ENCODE measurements around the gene THSD4.
A peak's percentile ranks its signal among the peaks of the same experiment; 100 is the strongest.

DNA sequence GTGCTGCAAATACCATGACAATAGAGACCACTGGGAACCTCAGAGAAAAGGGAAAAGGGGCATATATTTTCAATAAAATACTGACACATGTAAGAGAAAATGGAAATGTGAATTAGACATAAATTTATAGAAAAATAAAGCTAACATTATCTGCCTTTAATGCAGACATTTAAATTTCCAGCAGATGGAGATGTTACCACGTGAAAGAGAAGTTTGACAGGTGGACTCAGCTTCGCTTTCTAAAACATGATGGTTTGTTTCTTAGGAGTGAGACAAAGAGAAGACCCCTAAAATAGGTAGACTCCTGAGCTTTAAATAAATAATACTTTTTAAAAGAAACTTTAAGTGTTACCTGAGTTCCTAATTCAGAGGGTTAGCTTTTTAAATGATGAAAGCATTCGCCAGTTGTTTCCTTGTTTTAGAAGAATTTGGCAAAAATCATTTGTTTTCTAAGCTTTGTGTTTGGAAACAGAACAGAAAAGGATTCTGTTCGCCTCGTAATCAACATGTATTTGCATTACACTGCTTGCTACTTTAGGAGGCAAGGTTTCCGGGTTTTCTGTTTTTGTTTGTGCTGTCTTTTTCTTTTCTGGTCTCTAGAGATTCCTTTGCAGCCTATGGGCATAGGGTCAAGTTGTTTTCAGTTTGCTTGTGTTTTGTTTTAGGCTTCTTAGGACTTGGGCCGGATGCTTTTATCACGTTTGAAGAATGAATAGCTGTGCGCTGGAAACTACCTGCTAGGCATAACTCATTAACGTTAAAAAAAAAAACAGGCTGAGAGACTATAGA is 271.4 kb downstream of the THSD4 start:
- TF ChIP-seq, protein P1, sequence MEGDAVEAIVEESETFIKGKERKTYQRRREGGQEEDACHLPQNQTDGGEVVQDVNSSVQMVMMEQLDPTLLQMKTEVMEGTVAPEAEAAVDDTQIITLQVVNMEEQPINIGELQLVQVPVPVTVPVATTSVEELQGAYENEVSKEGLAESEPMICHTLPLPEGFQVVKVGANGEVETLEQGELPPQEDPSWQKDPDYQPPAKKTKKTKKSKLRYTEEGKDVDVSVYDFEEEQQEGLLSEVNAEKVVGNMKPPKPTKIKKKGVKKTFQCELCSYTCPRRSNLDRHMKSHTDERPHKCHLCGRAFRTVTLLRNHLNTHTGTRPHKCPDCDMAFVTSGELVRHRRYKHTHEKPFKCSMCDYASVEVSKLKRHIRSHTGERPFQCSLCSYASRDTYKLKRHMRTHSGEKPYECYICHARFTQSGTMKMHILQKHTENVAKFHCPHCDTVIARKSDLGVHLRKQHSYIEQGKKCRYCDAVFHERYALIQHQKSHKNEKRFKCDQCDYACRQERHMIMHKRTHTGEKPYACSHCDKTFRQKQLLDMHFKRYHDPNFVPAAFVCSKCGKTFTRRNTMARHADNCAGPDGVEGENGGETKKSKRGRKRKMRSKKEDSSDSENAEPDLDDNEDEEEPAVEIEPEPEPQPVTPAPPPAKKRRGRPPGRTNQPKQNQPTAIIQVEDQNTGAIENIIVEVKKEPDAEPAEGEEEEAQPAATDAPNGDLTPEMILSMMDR (IDR thresholded peaks at IDR 0.05): peak in 2 of 4 experiments; percentile 22 to 36
- TF ChIP-seq EP300 (IDR thresholded peaks at IDR 0.05) (no peak), POLR2A (IDR thresholded peaks at IDR 0.05) (no peak)

All from sigmoid colon (tissue), 4 donors.